ENCODE results near the gene COL3A1. TPM values are rescaled to one million over a fixed set of nuclear protein-coding genes. Genes with fewer than 3 reads are reported as not detected.

The COL3A1 gene
- polyA plus RNA-seq, 3 donors = 850 to 1,302 (median 939) TPM

DNA sequence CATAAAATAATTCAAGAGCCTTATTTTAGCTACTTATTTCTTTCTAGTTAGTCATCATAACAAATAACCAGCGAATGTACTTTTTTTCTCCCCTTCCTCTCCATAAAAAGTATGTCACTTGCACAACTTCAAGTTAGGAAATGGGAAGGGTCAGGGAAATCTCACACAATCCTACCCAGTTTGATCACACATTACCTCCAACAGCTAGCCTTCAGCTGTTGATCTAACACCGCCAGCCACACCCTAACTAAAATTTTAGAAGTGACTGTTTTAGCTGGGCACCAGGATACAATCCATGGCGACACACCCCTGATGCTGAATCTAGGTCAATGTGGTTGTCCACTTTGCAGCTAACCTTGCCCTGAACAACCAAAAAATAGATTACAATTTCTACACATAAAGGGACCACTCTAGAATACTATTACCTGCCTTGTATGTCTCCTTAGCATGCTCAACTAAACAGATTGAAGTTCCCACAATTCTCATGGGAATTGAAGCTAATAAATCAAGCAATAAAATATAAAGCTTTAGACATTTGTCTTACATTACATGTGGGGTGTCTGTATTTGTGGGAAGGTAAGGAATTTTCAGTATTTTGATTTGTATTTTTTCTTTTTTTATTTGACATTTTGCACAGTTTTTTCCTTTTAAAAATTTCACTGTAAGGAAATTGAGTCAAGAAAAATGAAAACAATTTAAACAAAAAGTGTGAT lies 7.3 kb upstream of the COL3A1 start:
- DNase-seq (ENCODE audit: extremely low read depth in 1 of 11, low read depth in 9 of 11, low spot score in 4 of 11) = no peak

DNA sequence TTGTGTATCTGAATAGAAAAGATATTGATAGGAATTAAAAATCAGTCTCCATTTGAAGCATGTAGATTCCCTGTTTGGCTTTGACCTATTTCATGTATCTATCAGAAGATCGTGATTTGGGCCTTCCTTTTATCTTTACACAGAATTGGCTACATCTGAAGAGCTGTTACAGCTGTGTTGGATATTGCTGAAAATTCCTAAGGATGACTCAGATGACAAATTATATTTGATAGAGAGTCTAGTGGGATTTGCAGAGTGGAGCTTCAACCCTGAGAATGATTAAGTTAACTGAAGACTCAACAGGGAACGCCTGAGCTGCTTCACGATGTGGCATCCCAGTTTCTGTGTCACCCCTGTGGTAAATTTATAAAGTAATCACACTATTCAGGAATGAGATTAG lies 4.9 kb upstream of the COL3A1 start:
- DNase-seq (ENCODE audit: extremely low read depth in 1 of 11, low read depth in 9 of 11, low spot score in 4 of 11) = no peak

GRCh38 chr2:188969651-188970050 lies 4.5 kb upstream of the COL3A1 start:
- no peak for DNase-seq (ENCODE audit: extremely low read depth in 1 of 11, low read depth in 9 of 11, low spot score in 4 of 11)

DNA sequence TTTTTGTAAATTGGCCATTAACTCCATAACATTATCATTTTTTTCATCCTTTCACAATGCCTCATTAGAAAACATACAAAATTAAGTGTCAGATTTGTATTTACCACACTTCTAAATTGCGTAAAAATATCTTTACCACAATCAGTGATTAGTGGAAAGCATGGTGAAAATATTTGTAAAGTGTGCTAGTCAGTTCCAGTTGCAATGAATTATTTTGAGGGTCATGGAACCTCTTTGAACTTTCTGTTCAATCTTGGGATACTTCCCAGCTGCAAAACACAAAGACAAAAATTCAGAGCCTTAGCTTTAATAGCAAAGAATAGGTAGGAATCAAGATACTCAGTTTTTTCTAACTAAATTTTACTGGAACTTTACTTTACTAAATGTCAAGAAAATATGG lies 4.0 kb upstream of the COL3A1 start:
- DNase-seq (ENCODE audit: extremely low read depth in 1 of 11, low read depth in 9 of 11, low spot score in 4 of 11) = no peak

- no peak for DNase-seq (ENCODE audit: extremely low read depth in 1 of 11, low read depth in 9 of 11, low spot score in 4 of 11)
These were observed 2.7 kb upstream of the COL3A1 start for GRCh38 chr2:188971432-188971861.

DNA sequence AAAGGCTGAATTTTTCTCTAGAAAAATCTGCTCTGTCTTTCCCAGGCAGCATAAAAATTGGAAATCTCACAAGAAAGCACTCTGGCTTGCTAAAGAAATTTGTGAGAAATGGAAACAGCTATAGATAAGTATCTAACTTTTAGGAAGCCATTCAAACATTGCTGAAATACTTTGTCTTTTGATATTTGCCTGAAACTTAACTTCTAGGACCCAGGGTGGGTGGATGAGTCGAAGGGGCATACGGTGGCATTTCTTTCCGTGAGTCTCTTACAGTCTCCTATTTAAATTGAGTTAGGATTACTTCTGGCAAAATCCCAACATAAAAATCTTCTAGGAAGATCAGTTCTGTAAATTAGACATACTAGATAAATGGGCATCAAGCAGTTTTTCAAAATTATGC lies 532 bp upstream of the COL3A1 start:
- no peak for DNase-seq (ENCODE audit: extremely low read depth in 1 of 11, low read depth in 9 of 11, low spot score in 4 of 11)

DNA sequence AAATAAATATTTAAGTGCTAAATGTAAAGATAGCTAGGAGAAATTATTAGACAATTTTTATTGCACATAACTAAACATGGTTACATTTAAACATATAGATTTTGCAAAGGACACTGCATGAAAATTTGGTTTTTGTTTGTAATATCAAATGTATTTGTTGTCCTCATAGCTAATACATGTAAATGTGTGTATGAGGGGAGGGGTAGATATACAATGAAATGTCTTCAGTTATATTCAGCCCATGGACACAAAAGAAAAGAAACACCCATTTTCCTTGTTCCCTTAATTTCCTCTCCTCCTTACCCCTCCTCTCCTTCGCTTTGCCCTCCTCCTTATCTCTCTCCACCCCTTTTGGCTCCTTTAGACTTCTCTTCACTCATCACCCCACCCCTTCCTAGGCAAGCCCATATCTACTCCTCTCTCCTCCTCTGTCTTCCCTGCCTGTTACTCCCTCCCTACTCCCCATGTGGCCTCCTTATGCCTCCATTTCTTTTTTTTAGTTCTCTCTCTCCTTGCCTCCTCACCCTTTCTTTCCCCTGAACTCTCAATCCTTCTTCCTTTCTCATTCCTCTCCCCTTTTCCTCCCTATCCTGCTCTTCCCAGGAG lies 1.4 kb downstream of the COL3A1 start:
- DNase-seq (ENCODE audit: extremely low read depth in 1 of 11, low read depth in 9 of 11, low spot score in 4 of 11) = peak in 6 of 11 donors; percentile 45 to 74 (median 66)

- no peak for DNase-seq (ENCODE audit: extremely low read depth in 1 of 11, low read depth in 9 of 11, low spot score in 4 of 11)
These were observed 2.5 kb downstream of the COL3A1 start for GRCh38 chr2:188976545-188977268.

DNA sequence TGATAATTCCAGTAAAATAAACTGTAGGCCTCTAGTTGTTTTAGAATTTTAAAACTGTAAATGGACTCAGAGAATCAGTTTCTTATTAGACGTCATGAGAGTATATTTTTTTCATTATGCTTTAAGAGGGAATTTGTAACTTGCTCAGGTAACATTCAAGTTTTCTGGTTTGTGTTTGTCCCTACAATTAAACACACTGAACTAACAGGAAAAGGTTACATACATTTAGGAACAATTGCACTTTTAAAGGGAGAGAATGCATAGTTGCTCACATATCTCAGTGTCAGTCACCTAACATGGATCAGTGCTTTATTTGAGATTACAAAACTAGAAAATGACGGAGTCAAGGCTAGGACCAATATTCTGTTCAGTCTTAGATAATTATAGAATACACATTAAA lies 3.1 kb downstream of the COL3A1 start:
- DNase-seq (ENCODE audit: extremely low read depth in 1 of 11, low read depth in 9 of 11, low spot score in 4 of 11) = no peak

DNA sequence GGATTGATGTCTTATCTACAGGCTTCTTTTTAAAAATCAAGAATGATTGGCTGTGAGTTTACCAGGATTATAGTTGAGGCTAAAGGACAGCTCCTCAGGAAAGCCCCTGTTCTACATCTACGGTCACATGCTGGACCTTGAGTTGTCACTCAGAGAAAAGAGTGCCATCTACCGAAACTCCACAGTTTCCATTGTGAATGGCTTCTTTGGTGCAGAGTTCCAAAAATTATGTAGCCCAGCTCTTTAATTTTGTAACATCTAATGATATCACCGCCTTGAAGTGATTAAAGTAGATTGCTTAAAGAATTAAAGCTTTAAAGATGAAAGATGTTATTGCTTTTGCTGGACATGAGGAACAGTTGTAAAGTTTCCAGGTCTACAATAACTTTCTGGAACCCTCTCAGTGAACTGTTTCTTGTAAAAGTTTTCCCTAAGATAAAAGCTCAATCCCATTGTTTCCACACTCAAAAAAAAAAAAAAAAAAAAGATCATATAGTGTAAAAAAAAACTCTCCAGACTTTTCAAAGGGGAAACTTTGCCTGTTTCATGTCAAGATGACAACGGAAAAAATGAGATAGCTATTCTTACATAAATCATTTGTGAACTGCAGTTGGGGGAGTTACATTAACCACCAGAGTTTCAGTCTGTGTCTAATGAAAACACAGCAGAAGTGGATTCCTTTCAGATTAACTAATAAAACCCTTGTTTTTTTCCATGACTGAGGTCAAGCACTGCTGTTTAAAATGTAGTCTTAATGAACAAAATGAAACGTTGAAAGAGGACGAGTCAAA lies 4.3 kb downstream of the COL3A1 start:
- peak in 8 of 11 donors; percentile 50 to 82 (median 70) for DNase-seq (ENCODE audit: extremely low read depth in 1 of 11, low read depth in 9 of 11, low spot score in 4 of 11)

GRCh38 chr2:188979187-188980114 lies 5.3 kb downstream of the COL3A1 start:
- DNase-seq (ENCODE audit: extremely low read depth in 1 of 11, low read depth in 9 of 11, low spot score in 4 of 11) = no peak

DNA sequence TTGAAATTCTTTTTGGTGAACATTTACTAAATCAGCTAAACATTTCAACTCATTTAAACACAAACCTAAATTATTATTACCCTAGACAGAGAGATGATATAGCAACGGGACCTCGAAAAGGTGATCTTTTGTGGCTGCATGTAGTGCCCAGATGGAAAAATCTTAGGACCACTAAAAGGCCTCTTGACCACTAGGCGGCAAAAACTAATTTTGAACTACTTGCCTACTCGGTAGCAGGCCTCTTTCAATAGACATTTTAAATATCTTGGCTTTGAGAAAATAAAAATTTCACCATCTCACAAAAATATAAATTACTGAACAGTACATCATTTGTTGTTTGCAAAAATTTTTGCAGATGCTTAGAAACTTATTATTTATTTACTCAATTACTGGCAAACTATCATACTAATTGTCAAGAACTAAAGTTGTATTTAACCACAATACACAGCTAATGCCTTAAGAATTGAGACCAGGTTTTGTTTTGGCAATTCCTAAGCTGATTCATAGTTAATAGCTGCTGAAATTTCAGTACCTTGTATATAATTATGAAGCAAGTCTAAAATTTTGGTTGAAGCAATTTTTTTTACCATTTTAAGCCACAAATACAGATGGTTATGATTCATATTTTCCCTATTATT lies 9.4 kb downstream of the COL3A1 start:
- DNase-seq (ENCODE audit: extremely low read depth in 1 of 11, low read depth in 9 of 11, low spot score in 4 of 11) = no peak

- DNase-seq (ENCODE audit: extremely low read depth in 1 of 11, low read depth in 9 of 11, low spot score in 4 of 11) = no peak
These were observed 9.9 kb downstream of the COL3A1 start for GRCh38 chr2:188984065-188984491.

DNA sequence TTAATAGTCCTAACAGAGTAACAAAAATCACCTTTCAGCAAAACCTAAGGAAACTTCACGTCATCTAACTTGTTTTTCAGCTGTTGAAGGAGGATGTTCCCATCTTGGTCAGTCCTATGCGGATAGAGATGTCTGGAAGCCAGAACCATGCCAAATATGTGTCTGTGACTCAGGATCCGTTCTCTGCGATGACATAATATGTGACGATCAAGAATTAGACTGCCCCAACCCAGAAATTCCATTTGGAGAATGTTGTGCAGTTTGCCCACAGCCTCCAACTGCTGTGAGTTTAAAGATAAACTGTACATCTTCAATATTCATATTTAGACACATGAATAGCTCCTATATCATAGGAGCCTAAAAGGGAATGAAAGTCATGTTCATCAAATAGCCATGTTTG lies 10.5 kb downstream of the COL3A1 start:
- DNase-seq (ENCODE audit: extremely low read depth in 1 of 11, low read depth in 9 of 11, low spot score in 4 of 11) = no peak

DNA sequence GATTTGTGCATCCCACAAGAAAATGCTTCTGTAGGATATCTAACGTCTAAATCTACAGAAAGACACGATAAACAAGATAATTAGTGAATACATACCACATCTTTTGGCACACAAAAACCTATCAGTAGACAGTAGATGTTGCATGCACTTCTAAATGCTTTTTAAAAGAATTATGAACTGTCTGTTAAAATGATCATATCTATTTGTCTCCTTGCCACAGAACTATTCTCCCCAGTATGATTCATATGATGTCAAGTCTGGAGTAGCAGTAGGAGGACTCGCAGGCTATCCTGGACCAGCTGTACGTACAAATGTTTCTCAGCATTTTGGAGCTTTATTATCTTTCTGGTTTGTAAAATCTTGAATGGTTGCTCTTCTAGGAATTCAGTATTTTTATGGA lies 12.7 kb downstream of the COL3A1 start:
- no peak for DNase-seq (ENCODE audit: extremely low read depth in 1 of 11, low read depth in 9 of 11, low spot score in 4 of 11)

- no peak for DNase-seq (ENCODE audit: extremely low read depth in 1 of 11, low read depth in 9 of 11, low spot score in 4 of 11)
These were observed 19.1 kb downstream of the COL3A1 start for GRCh38 chr2:188993247-188993646.

DNA sequence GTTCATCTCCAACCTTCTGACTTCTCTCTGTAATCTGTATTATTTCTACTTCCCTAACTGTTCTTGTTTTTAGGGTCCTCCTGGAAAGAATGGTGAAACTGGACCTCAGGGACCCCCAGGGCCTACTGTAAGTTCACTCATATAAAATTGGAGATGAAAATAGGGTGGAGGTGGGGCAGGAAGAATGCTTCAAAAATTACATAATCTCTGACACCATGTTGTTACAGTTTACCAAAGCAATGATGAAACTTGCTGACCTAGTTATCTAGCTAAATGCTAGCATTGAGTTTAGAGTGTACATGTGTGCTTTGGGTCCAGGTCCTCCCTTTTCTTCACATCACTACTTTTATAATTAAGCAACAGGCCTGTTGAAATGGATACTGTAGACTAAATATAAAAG lies 23.1 kb downstream of the COL3A1 start:
- DNase-seq (ENCODE audit: extremely low read depth in 1 of 11, low read depth in 9 of 11, low spot score in 4 of 11) = no peak

GRCh38 chr2:189000221-189000620 lies 26.0 kb downstream of the COL3A1 start:
- no peak for DNase-seq (ENCODE audit: extremely low read depth in 1 of 11, low read depth in 9 of 11, low spot score in 4 of 11)

Data from renal cortex interstitium (tissue), 11 donors.